ENCODE data around the gene GFOD2.

The GFOD2 gene

GRCh38 chr16:67702130-67702529 lies 17.0 kb downstream of the GFOD2 start (continued):
- no peak for TF ChIP-seq PRDM2 (tag by site-specific recombination; IDR thresholded peaks at IDR 0.05; ENCODE audit: borderline replicate concordance)
- TF ChIP-seq ZNF280C (tag by site-specific recombination; IDR thresholded peaks at IDR 0.05) = no peak
- no peak for TF ChIP-seq SP7 (tag by site-specific recombination; IDR thresholded peaks at IDR 0.05)
- no peak for TF ChIP-seq ZNF157 (tag by site-specific recombination; IDR thresholded peaks at IDR 0.05)
- TF ChIP-seq ZNF175 (tag by site-specific recombination; IDR thresholded peaks at IDR 0.05) = no peak
- no peak for TF ChIP-seq ZNF549 (tag by site-specific recombination; IDR thresholded peaks at IDR 0.05)

- no peak overlapping the region for H3K4me3 ChIP-seq (ENCODE audit: low read depth, low read length)
- no peak overlapping the region for H3K27ac ChIP-seq (ENCODE audit: extremely low read depth, low read depth, low read length)
- peaks cover 4% of the 10 kb centered on the region; the same call in 1 of the 2 replicates for H3K4me1 ChIP-seq (ENCODE audit: control insufficient read depth, insufficient read depth, low read length)
- H3K9me3 ChIP-seq (ENCODE audit: control insufficient read depth, insufficient read depth, low read depth, low read length) = no peaks in the 10 kb centered on the region
- ChIA-PET CTCF (no interaction called here), POLR2A (interaction anchor here (0.7 kb wide), 1 partner anchor 80 kb away, joined by 5 read pairs; no protein-coding TSS in a partner anchor)
- TF ChIP-seq ZNF629 (tag by site-specific recombination; IDR thresholded peaks at IDR 0.05) (no peak), ZBTB1 (tag by site-specific recombination; IDR thresholded peaks at IDR 0.05) (no peak), ZNF132 (tag by site-specific recombination; IDR thresholded peaks at IDR 0.05; ENCODE audit: borderline replicate concordance) (no peak), OVOL3 (tag by site-specific recombination; IDR thresholded peaks at IDR 0.05) (no peak)
- H3K36me3 ChIP-seq (ENCODE audit: control insufficient read depth in 2 of 2, insufficient read depth in 1 of 2, low read length in 2 of 2) = peaks cover 0 to 5% of the 10 kb centered on the region in 2 experiments; a peak in 2 of 3 replicates
Measured at GRCh38 chr16:67701420-67701819, 17.7 kb downstream of the GFOD2 start.

- peaks cover 0 to 5% of the 10 kb centered on the region in 2 experiments; a peak in 2 of 3 replicates for H3K36me3 ChIP-seq (ENCODE audit: control insufficient read depth in 2 of 2, insufficient read depth in 1 of 2, low read length in 2 of 2)
- H3K4me3 ChIP-seq (ENCODE audit: low read depth, low read length) = no peak overlapping the region
- H3K27ac ChIP-seq (ENCODE audit: extremely low read depth, low read depth, low read length) = no peak overlapping the region
- CTCF ChIA-PET = no interaction called here
- H3K9me3 ChIP-seq (ENCODE audit: control insufficient read depth, insufficient read depth, low read depth, low read length) = no peaks in the 10 kb centered on the region
- H3K4me1 ChIP-seq (ENCODE audit: control insufficient read depth, insufficient read depth, low read length) = no peaks in the 10 kb centered on the region
- TF ChIP-seq ZNF350 (tag by site-specific recombination; IDR thresholded peaks at IDR 0.05) (no peak), ZNF146 (tag by site-specific recombination; IDR thresholded peaks at IDR 0.05) (no peak), MZF1 (tag by site-specific recombination; IDR thresholded peaks at IDR 0.05; ENCODE audit: borderline replicate concordance) (no peak), ZNF19 (tag by site-specific recombination; IDR thresholded peaks at IDR 0.05; ENCODE audit: low read depth) (no peak), ZSCAN4 (tag by site-specific recombination; IDR thresholded peaks at IDR 0.05) (no peak)
- POLR2A ChIA-PET = no interaction called here
Measured at GRCh38 chr16:67699265-67699664, 19.9 kb downstream of the GFOD2 start.

Data from HEK293 (cell line).